GM19240 (cell line): ENCODE measurements around the gene AFF1.

Experiments
- DNase-seq: peaks from one replicate; pipeline ENCODE4 v3.0.0; 2011; ENCODE audit warnings: low spot score; ENCODE audit not compliant: insufficient read length

Gene AFF1

DNA sequence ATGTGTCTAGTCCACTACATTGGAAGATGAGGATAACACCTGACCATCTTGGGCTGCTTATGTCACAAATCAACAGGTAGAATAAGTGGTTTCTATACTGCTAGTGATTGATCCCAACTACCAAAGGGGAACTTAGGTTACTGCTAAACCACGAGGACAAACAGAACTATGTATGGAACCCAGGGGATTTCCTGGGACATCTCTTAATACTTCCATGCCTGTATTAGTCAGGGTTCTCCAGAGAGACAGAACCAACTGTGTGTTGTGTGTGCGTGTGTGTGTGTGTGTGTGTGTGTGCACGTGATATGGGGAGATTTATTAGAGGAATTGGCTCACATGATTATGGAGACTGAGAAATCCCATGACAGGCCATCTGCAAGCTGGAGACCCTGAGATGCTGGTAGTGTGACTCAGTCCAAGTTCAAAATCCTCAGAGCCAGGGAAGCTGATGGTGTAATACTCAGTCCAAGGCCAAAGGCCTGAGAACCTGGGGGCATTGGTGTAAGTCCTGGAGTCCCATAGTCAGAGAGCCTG, 16.2 kb upstream of the AFF1 start:
- DNase-seq = no peak

DNA sequence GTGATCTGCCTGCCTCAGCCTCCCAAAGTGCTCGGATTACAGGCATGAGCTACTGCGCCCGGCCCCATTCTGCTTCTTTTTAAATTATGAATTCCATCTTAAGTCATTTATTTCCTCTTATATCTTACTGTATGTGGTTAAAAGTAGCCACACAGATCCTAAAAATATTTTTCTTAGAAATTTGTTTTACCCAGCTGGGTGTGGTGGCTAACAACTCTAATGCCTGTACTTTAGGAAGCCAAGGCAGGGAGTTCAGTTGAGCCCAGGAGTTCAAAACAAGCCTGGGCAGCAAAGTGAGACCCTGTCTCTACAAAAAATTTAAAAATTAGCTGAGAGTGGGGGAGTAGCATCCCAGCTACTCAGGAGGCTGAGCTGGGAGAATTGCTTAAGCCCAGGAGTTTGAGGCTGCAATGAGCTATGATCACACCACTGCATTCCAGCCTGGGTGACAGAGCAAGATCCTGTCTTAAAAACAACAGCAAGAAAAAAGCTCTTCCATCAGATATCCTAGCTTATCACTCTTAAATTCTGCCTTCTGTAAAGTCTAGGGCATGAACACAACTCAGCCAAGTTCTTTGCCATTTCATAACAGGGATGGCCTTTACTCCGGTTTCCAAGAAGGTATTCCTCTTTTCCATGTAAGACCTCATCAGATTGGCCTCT, 15.1 kb upstream of the AFF1 start:
- DNase-seq = no peak

DNA sequence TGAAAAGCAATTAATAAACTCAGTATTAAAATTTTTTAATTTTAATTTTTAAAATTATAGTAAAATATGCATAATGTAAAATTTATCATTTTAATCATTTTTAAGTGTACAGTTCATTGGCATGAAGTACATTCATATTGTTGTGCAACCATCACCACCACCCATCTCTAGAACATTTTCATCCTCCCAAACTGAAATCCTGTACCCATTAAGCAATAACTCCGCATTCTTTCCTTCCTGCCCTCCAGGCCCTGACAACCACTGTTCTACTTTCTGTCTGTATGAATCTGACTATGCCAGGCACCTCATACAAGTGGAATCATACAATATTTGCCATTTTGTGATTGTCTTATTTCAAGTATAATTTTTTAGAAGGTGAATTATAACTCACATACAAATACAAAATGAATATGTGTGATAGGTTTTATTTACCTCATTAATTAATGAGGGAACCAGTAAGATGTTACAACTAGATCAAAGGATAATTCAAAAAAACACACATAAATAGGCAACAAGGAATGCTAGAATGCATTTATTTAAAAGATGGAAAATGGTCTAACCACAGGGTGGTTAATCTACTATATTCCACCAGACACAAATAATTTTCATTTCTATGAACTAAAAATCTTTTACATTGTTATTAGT, 13.1 kb upstream of the AFF1 start:
- DNase-seq = no peak

DNA sequence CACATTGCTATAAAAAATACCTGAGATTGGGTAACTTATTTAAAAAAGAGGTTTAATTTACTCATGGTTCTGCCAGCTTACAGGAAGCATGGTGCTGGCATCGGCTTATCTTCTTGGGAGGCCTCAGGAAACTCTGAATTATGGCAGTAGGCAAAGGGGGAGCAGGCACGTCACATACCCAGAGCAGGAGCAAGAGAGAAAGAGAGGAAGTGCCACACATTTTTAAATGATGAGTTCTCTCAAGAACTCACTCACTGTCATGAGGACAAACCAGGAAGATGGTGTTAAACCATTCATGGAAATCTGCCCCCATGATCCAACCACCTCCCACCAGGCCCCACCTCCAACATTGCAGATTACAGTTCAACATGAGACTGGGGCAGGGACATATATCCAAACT, 10.0 kb upstream of the AFF1 start:
- DNase-seq = no peak

DNA sequence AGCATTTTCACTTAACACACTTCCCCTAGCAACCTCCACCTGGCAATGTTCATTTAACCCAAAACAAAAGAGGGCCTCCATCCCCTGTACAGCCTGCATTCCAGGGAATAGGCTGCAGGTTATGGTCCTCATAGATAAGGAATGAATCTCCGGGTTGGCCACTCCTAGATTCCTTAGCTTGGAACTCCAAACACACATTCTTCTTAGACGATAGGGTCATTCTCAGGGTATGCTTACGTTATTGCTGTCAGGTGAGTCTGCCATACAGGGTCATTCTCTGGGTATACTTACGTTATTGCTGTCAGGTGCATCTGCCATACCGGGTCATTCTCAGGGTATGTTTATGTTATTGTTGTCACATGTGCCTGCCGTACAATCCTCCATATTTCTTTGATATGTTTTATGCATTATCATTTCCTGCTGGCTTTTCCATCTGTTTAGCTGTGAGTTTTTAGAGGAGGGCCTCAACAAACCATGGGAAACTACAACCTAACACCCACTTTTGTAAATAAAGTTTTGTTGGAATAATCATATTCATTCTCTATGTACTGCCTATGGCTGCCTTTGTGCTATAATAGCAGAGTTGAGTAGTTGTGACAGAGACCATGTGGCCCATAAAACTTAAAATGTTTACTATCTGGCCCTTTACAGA, 8.2 kb upstream of the AFF1 start:
- DNase-seq = no peak

DNA sequence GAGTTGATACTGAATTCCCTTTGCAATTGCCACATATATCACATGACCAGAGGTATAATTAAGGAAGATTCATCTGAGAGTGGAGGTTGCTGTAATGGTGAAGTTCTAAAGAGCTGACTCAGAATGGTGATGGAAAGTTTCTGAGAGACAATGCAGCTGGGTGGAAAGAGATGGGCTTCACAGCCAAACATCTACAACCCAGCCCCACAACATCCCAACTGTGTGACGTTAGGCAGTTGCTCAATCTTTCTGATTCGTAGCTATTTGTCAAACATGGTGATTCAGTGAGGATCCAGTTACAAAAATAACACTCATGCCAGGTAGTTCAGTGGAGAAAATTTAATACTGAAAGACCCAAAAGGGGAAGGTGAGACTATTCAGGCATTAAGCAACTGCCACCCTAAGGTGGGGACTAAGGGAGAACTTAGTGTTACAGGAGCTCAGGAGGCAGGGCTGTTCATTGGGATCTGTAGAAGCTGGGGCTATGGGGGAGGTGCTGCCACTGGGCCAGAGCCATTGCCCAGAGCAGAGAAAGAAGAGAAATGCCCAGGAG, 6.9 kb upstream of the AFF1 start:
- no peak for DNase-seq

DNA sequence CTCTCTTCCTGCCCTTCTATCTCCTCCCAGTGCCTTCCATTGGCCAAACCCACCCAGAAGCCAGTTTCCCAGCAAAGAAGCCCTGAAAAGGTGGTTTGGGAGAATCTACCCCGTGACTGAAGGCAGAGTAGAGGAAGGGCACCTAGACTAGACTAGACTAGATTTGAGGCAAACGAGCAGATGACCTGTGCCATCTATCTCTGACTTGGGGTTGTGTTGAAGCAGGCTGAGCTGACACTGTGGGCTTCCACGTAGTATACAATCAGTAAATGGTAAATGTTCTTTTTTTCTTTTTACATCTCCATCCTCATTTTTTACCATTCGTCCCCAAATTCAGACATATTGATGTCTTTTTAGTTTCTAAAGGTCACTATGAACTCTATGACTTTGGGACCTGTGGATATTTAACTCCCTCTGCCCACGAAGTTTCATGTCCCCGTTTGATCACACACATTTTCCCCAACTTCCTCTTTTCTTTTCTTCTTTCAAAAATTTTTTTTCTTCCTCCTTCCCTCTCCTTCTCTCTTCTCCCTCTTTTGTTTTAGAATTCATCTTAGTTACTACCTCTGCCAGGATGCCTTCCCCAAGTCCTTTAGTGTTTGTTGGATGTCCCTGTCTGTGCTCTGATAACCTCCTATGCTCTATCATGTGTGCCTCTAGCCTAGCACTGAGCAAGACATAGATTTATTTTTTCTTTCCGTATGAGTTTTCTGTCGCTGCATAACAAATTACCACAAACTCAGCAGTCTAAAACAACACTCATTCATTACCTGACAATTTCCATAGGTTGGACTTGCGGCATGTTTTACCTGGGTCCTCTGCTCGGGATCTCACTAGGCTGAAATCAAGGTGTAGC, 6.2 kb upstream of the AFF1 start:
- DNase-seq = no peak

DNA sequence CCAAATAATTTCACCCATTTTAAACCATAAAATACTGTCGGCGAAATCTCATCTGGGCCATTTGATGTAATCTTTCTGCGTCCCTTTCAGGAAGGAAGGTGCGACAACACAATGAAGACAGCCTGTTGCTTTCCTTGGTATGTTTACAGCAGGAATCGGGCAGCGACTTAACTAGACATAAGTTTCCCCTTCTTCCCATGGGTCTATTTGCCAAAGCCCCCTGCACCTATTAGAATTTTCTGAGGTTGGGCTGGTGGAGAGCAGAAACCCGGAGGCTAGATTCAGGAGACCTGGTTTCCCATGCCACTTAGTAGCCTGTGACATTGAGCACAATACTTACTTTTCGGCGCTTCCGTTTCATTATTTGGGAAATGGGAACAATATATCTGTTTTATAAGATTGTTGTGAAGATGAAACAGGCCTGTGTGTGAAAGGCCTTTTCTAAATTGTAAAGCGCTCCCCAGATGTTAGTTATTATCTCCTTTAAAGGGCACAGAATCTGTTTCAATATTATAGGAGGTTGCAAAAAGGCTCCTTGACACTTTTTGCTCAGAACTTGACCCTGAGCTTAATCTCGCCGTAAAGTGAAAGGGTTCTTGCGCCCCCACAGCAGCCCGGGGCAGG, 552 bp upstream of the AFF1 start:
- no peak for DNase-seq

DNA sequence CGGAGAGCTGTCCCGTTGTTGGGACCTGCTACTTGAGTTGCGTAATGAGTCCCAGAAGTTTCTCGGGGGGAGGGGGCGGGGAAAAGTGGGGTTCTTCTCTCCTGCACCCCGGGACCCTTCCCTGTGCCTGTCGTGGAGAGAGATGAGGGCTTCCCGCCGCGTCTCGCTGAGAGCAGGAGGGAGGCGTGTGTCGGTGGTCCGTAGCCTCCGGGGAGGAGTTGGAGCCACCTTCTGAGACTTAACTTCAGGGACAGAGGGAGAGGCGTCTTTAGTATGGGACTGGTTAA, 698 bp downstream of the AFF1 start:
- DNase-seq = no peak

DNA sequence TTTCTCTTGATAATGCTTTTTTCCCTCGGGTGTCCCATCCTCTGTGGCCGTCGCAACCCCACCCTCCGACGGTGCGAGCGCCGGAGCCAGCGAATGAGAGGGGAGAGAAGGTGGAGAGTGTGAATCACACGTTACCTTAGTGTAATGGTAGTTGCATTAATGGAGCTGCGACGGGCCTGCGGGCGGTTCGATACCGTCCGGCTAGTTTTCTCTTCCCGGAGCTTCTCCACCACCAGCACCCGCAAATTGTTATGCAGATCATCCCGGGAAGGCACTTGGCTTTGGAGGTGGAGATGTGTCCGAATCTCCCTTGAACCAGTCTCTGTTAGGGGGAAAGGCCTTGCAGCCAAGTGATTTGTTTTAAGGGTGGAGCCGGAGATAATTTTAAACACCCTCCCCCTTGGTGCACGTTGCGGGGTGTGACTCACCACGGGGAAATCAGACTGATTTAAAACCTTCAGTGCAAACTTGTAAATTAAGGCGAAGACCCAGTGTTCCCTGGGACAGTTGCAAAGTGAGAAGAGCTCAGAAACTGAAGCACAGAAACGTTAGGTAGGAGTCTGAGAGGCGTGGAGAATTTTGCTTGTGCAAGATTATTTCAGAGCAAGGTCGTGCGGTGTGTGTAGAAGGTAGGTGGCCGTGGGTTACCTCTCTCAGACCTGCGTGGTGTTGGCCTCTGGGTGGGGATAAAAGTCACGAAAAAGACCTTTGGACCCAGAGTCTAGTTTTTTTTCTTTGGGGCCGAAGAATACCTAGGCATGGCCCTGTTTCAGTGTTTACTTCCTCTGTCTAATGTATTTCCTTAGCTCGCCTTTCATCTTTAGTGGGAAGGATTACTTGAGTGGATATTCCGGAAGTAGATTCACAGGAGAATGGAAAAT, 1.3 kb downstream of the AFF1 start:
- peak; percentile 33 for DNase-seq

DNA sequence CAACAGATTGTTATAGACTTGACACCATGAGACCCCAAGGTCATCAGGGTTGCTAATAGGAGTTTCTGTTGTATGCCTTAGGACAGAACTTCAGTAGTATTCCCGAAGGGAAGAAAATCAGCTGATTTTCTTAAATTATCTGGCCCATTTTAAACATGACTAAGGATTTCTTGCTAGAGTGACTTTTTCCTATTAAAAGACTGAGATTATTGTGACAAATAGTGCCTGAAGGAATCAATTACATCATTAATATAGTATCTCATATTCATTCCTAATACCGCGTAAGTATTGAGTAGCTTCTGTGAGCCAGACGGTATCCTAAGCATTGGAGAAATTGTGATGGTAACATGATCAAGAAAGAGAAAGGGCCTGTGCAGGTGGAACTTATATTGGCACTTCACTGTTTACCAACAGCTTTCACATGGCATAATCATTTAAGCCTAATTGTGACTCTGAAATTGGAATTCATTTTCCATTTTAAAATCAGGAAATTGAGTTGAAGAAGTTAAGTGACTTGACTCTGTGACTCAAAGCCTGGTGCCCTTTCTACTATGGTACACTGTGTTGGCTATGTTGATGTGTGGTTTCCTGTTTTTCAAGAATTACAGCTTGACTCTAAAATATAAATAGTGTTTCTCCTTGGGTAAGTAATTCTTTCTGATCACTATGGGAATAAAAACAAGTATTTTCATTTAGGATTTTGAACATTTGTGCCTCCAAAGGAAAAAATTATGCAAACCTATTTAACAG, 4.1 kb downstream of the AFF1 start:
- no peak for DNase-seq

DNA sequence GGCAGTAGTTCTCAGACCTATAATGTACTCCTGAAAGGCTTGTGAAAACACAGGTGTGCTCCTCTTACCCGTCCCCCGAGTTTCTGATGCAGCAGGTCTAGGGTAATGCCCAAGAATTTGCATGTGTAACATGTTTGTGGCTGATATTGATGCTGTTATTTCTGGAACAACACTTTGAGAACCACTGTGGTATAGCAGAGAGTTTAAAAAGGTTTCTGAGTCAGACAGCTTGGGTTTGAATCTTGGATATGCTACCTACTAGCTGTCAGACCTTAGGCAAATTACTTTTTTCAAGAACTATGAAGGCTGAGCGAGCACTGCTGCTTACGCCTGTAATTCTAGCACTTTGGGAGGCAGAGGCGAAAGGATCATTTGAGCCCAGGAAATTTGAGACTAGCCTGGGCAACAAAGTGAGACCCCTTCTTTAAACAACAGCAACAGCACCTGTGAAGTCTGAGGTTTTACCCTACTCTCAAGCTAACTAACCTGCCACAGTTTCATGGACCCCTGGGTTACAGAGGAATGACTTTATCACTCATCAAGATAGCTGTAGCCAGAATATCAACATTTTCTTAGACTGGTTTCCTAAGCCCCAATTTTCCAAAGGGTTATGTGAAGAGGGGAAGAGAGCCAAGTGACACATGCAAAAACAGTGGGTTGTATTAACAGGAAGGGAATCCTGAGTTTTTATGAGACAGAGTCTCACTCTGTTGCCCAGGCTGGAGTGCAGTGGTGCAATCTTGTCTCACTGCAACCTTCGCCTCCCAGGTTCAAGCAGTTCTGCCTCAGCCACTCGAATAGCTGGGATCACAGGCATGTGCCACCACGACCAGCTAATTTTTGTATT, 5.1 kb downstream of the AFF1 start:
- no peak for DNase-seq

DNA sequence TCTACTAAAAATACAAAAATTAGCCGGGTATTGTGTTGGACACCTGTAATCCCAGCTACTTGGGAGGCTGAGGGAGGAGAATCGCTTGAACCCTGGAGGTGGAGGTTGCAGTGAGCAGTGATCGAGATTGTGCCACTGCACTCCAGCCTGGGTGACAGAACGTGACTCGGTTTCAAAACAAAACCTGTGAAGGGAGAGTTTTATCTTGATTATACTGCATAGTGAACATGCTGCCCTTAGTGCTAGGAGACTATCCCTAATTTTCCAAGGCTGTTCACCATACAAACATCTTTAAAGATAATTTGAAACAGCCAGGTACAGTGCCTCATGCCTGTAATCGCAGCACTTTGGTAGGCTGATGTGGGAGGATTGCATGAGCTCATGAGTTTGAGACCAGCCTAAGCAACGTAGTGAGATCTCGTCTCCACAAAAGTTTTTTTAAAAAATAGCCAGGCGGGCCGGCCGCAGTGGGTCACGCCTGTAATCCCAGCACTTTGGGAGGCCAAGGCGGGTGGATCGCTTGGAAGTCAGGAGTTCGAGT, 6.2 kb downstream of the AFF1 start:
- DNase-seq = no peak

DNA sequence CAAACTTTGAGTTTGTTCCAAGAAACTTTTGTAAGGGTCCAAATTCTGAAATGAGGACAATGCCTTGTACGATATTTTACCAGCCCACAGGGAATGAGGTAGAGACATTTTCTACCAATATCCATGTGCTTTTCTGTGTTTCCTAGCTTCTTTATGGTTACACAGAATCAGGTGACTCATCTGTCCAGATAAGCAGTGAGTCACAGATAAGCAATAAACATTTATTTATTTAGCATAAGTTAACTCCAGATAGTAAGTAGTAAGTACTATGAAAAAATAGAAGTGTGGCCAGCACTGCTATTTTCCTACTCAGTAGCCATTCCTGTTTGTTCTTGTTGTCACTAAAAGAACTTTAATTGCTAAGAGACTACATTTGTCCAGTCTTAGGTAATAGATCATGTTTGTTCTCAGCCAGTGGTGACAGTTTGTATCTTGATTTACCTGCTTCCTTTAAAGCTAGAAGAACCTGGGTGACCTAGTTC, 7.4 kb downstream of the AFF1 start:
- no peak for DNase-seq

DNA sequence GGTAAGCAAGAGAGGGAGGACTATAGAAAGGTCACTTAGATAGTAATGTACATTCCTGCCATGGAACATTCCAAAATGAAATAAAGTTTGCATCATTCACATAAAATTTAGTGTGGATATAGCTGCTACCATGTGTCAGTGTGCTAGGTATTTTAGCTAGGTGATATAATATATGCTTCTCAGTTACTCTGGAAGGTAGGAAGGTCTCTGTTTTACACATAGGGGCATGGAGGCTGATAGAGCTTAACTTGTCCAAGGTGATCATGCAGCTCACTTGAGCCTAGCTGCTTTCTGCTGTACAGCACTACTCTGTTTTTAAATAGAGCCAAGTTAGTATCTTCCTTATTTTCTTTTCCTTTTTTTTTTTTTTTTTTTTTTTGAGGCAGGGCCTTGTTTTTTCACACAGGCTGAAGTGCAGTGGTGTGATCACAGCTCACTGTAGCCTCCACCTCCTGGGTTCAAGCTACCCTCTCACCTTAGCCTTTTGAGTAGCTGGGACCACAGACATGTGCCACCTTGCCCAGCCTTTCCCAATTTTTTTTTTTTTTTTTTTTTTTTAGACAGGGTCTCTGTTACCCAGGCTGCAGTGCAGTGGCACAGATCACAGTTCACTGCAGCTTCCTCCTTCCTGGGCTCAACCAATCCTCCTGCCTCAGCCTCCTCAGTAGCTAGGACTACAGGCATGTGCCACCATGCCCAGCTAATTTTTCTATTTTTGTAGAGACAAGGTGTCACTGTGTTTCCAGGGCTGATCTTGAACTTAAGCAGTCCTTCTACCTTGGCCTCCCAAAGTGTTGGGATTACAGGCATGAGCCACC, 10.4 kb downstream of the AFF1 start:
- no peak for DNase-seq

DNA sequence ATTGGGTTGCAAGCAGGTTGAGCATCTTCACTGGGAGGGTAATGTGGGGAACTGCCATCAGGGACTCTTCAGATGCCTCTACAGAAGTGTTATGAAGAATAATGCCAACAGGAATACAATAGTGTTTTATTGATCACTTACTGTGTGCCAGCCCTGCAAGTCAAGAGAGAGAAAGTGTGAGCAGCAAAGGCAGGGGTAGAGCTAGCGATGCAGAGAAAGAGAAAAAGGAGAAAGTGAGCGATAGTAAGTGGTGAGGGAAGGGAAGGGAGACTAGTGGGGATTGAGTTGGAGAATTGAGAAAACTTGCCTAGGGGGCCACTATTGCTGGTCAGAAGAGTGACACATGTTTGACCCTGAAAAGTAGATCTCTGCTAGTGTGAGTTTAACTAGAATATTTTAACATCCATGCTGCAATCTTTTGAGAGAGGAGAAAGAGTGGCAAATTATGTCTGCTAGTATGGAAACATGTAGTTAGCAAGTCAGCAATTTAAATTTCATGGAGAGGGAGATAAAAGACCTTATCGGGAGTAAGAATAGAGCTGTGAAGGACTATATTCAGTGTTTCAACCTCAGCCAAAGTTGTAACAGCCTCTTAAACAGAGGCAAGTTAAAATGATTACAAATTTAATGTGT, 12.2 kb downstream of the AFF1 start:
- DNase-seq = no peak
